Stimulated activated CD8-positive, alpha-beta memory T cell treated with anti-CD3 and anti-CD28 coated beads, Interleukin-12 subunit alpha, Interleukin-12 subunit beta, amount 100 ng/mL, for 4 hours (primary cell): ENCODE results near the gene UNC13D.
"Not testable (repeated sequence)": the region's sequence is repeated elsewhere in the genome, so short reads cannot be mapped to it uniquely, and the experiment has no call there.

ENCODE experiments used
- DNase-seq: peaks from one replicate; pipeline ENCODE4 v3.0.0-alpha.2; 2020; ENCODE audit warnings: low read depth

The UNC13D gene

GRCh38 chr17:75843577-75844529 lies at the start of gene UNC13D:
TSS of gene UNC13D (minus strand) at chr17:75844404. CDS start at chr17:75844337, 67 bp downstream.
- DNase-seq = no peak

GRCh38 chr17:75893305-75894048 lies 49.3 kb upstream of the UNC13D start:
- DNase-seq = no peak

- DNase-seq = no peak
Measured at GRCh38 chr17:75892556-75893224, 48.5 kb upstream of the UNC13D start.

GRCh38 chr17:75891605-75892555 lies 47.7 kb upstream of the UNC13D start:
- no peak for DNase-seq

GRCh38 chr17:75891022-75891604 lies 46.9 kb upstream of the UNC13D start:
- DNase-seq = no peak

GRCh38 chr17:75889454-75889853 lies 45.2 kb upstream of the UNC13D start:
- no peak for DNase-seq

GRCh38 chr17:75888484-75888883 lies 44.3 kb upstream of the UNC13D start:
- no peak for DNase-seq

- not testable (repeated sequence) for DNase-seq
Measured at GRCh38 chr17:75885860-75886259, 41.7 kb upstream of the UNC13D start.

GRCh38 chr17:75885431-75885830 lies 41.2 kb upstream of the UNC13D start:
- DNase-seq = no peak

- DNase-seq = no peak
Measured at GRCh38 chr17:75881678-75882454, 37.7 kb upstream of the UNC13D start.

- no peak for DNase-seq
Measured at GRCh38 chr17:75880266-75880665, 36.1 kb upstream of the UNC13D start.

GRCh38 chr17:75878174-75878998 lies 34.2 kb upstream of the UNC13D start, which contains the start of gene TRIM47:
TSS of gene TRIM47 (minus strand) at chr17:75878581. CDS start at chr17:75878548, 33 bp downstream.
- DNase-seq = no peak

GRCh38 chr17:75877752-75878173 lies 33.6 kb upstream of the UNC13D start:
- DNase-seq = peak; percentile 50

GRCh38 chr17:75876938-75877751 lies 32.9 kb upstream of the UNC13D start:
- no peak for DNase-seq

GRCh38 chr17:75876190-75876937 lies 32.2 kb upstream of the UNC13D start:
- DNase-seq = peak; percentile 50

- no peak for DNase-seq
Measured at GRCh38 chr17:75875940-75876189, 31.7 kb upstream of the UNC13D start.

GRCh38 chr17:75875182-75875939 lies 31.2 kb upstream of the UNC13D start:
- DNase-seq = no peak
